ENCODE measurements around the gene LASP1. TPM values are rescaled to one million over a fixed set of nuclear protein-coding genes. Genes with fewer than 3 reads are reported as not detected.
"Not testable (repeated sequence)": the region's sequence is repeated elsewhere in the genome, so short reads cannot be mapped to it uniquely, and the experiment has no call there.

LASP1 gene
- total RNA-seq, 1 donor from 2014 or later, result 29.4 TPM

DNA sequence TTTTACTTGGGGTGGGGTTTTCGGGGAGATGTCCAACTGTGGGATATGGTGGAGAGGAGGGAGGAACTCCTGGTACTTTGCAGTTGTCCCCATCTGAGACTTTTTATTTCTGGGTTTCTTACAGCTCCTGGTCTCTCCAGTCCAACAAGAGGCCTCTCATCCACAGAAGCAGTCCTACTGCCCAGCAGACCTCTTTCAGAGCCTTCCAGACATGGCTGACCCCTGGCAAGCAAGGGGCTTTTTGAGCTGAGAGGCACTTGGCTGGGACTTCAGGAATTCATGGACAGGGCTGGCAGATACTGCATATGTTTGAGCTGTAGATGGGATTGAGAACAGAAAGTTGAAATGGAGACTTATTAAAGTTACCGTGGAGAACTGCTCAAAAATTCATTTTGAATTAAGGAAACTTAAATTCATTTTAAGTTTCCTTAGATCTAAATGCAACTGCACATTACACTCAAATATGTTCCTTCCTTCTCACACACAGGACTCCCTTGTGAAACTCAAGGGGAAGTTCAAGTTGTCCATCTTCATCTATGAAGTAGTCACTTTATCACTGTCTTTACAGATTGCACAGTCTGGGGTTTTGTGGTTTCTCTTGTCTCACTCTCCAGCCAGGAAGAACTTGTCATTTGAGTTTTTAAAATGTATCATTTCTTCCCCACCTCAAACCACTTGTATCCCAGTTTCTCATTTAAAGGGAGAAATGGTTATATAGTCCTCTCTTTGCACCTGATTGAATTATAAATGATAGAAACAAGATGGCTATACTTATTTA, 56.6 kb downstream of the LASP1 start:
- Histone ChIP-seq H3K4me1 (peaks cover 33% of the 10 kb centered on the region), H3K4me3 (no peak overlapping the region)

DNA sequence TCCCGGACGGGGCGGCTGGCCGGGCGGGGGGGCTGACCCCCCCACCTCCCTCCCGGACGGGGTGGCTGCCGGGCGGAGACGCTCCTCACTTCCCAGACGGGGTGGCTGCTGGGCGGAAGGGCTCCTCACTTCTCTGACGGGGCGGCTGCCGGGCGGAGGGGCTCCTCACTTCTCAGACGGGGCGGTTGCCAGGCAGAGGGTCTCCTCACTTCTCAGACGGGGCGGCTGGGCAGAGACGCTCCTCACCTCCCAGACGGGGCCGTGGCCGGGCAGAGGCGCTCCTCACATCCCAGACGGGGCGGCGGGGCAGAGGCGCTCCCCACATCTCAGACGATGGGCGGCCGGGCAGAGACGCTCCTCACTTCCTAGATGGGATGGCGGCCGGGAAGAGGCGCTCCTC, 60.9 kb downstream of the LASP1 start:
- H3K4me3 ChIP-seq; H3K27me3 ChIP-seq (ENCODE audit: low read depth); H3K36me3 ChIP-seq; H3K9me3 ChIP-seq (replicated peaks); DNase-seq; H3K27ac ChIP-seq (replicated peaks); H3K4me1 ChIP-seq; intact Hi-C loops (cut with micrococcal nuclease): not testable (repeated sequence)

More for the DNA sequence above, 56.6 kb downstream of the LASP1 start:
- Histone ChIP-seq H3K27ac (replicated peaks) (peak overlapping the region; percentile 53), H3K36me3 (no peaks in the 10 kb centered on the region), H3K27me3 (ENCODE audit: low read depth) (no peaks in the 10 kb centered on the region), H3K9me3 (replicated peaks) (no peaks in the 10 kb centered on the region)
- DNase-seq, result no peak
- intact Hi-C loops (cut with micrococcal nuclease), result loop anchor here (10.0 kb wide), 1 partner anchor 62 kb away; no protein-coding TSS in a partner anchor
- TF ChIP-seq, protein P1, sequence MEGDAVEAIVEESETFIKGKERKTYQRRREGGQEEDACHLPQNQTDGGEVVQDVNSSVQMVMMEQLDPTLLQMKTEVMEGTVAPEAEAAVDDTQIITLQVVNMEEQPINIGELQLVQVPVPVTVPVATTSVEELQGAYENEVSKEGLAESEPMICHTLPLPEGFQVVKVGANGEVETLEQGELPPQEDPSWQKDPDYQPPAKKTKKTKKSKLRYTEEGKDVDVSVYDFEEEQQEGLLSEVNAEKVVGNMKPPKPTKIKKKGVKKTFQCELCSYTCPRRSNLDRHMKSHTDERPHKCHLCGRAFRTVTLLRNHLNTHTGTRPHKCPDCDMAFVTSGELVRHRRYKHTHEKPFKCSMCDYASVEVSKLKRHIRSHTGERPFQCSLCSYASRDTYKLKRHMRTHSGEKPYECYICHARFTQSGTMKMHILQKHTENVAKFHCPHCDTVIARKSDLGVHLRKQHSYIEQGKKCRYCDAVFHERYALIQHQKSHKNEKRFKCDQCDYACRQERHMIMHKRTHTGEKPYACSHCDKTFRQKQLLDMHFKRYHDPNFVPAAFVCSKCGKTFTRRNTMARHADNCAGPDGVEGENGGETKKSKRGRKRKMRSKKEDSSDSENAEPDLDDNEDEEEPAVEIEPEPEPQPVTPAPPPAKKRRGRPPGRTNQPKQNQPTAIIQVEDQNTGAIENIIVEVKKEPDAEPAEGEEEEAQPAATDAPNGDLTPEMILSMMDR (IDR thresholded peaks at IDR 0.05; ENCODE audit: borderline replicate concordance), result no peak

DNA sequence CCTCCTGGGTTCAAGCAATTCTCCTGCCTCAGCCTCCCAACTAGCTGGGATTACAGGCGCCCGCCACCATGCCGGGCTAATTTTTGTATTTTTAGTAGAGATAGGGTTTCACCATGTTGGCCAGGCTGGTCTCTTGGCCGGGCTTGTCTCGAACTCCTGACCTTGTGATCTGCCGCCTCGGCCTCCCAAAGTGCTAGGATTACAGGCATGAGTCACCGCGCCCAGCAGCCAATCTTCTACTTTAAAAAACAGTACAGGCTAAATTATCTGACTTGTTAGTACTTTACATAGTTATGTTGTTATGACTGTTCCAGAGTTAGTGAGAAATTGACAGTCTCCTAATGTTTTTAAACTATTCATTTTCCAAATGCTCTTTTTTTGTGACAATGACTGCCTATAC, 64.1 kb downstream of the LASP1 start:
- DNase-seq, result not testable (repeated sequence)

DNA sequence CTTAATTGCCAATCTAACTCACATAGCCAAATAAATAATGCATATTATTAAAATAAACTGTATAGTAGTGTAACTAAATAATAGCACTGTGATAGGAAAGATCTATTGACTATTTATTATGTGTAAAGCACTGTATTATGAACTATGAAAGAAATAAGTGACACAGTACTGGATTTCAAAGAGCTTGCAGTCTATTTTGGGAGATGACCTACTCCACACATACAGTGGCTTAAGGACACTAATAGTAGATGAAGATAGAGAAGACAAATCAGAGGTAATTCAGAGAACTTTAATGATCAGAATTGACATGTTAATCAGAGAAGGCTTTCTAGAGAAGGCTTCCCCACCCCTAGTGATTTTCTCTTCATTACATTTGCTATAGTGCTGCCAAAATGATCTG, 70.1 kb downstream of the LASP1 start:
- intact Hi-C loops (cut with micrococcal nuclease), result no loop called here
- H3K4me1 ChIP-seq, result peaks cover 12% of the 10 kb centered on the region
- TF ChIP-seq, protein P1 (IDR thresholded peaks at IDR 0.05; ENCODE audit: borderline replicate concordance), result no peak

More for the DNA sequence above, 64.1 kb downstream of the LASP1 start:
- H3K9me3 ChIP-seq (replicated peaks); H3K36me3 ChIP-seq; H3K27me3 ChIP-seq (ENCODE audit: low read depth); H3K27ac ChIP-seq (replicated peaks); H3K4me3 ChIP-seq; intact Hi-C loops (cut with micrococcal nuclease); H3K4me1 ChIP-seq: not testable (repeated sequence)

DNA sequence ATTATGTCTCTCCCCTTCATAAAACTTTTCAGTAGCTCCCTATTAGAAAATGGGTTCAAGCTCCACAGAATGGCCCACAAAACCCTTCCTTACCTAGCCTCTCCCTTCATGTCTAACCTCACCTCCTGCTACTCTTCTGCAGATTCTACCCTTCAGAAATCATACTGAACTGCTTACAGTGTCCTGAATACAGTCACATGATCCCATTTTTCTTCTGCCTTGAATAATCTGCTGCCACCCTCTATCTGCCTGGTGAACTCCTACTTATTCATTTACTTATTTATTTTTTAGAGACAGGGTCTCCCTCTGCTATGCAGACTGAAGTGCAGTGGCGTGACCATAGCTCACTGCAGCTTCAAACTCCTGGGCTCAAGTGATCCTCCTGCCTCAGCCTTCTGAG, 70.5 kb downstream of the LASP1 start:
- peaks cover 12% of the 10 kb centered on the region for H3K4me1 ChIP-seq
- H3K4me3 ChIP-seq, result no peak overlapping the region
- no peaks in the 10 kb centered on the region for H3K36me3 ChIP-seq
- H3K9me3 ChIP-seq (replicated peaks), result no peaks in the 10 kb centered on the region
- no peak for DNase-seq
- TF ChIP-seq, protein P1 (IDR thresholded peaks at IDR 0.05; ENCODE audit: borderline replicate concordance), result no peak
- no peaks in the 10 kb centered on the region for H3K27me3 ChIP-seq (ENCODE audit: low read depth)
- H3K27ac ChIP-seq (replicated peaks), result no peak overlapping the region
- intact Hi-C loops (cut with micrococcal nuclease), result no loop called here

More for the DNA sequence above, 70.1 kb downstream of the LASP1 start:
- H3K4me3 ChIP-seq, result no peak overlapping the region
- H3K27me3 ChIP-seq (ENCODE audit: low read depth), result no peaks in the 10 kb centered on the region
- H3K9me3 ChIP-seq (replicated peaks), result no peaks in the 10 kb centered on the region
- H3K36me3 ChIP-seq, result no peaks in the 10 kb centered on the region
- no peak for DNase-seq
- H3K27ac ChIP-seq (replicated peaks), result no peak overlapping the region

DNA sequence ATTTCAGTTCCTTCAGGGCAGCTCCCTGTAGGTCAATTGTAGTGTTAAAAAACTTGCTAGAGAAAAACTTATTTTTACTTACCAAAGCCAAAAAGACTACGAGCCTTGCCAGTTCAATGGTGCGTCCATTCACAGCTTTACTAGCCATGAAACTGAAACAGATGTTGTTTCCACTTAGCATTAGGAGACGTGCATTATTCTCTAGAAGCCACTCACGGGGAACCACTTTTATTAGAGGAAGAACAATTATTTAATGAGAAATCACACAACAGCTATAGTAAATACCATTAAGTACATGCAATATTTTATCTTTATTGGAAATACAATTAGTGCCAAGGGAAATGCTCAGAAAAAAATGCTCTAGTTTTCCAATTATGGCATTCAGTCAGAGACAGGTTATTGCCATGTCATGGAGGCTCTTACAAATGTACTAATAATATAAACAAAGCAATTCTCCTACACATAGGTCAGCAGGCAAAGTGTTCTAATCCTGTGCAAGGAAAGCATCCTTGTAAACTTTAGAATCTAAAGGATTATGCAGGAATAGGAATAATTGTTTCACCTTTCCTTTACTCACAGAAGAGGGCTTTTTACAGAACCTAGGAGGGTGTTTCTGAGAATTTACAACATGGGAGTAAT, 73.0 kb downstream of the LASP1 start:
- intact Hi-C loops (cut with micrococcal nuclease), result no loop called here
- H3K9me3 ChIP-seq (replicated peaks), result no peaks in the 10 kb centered on the region
- no peak for DNase-seq
- H3K4me3 ChIP-seq, result no peak overlapping the region
- no peaks in the 10 kb centered on the region for H3K36me3 ChIP-seq
- no peaks in the 10 kb centered on the region for H3K27me3 ChIP-seq (ENCODE audit: low read depth)
- H3K27ac ChIP-seq (replicated peaks), result no peak overlapping the region
- TF ChIP-seq, protein P1 (IDR thresholded peaks at IDR 0.05; ENCODE audit: borderline replicate concordance), result no peak
- H3K4me1 ChIP-seq, result peaks cover 12% of the 10 kb centered on the region
